ENCODE results near the gene KREMEN2.

The KREMEN2 gene

DNA sequence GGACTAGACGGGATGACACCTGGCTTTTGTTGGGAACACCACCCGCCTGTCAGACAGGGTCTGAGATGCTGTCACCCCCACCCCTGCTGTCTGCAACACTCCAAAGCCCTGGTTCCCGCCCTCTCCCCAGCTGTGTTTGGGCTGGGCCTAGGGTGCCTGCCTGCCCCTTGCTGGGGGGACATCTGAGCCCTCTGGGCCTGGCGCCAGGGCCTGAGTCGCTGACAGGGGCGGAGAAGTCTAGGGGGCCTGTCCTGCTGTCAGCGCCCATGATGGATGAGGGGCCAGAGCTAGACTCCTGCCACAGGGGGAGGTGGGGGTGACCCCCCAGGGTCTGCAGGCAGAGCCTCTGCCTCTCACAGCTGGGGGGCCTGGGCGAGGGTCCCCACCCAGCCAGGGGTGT, 23.8 kb downstream of the KREMEN2 start:
- TF ChIP-seq, protein P1, sequence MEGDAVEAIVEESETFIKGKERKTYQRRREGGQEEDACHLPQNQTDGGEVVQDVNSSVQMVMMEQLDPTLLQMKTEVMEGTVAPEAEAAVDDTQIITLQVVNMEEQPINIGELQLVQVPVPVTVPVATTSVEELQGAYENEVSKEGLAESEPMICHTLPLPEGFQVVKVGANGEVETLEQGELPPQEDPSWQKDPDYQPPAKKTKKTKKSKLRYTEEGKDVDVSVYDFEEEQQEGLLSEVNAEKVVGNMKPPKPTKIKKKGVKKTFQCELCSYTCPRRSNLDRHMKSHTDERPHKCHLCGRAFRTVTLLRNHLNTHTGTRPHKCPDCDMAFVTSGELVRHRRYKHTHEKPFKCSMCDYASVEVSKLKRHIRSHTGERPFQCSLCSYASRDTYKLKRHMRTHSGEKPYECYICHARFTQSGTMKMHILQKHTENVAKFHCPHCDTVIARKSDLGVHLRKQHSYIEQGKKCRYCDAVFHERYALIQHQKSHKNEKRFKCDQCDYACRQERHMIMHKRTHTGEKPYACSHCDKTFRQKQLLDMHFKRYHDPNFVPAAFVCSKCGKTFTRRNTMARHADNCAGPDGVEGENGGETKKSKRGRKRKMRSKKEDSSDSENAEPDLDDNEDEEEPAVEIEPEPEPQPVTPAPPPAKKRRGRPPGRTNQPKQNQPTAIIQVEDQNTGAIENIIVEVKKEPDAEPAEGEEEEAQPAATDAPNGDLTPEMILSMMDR (IDR thresholded peaks at IDR 0.05; ENCODE audit: low read depth, low read length, missing control alignments): no peak
- no peak for DNase-seq (ENCODE audit: low read depth)
- H3K4me3 ChIP-seq (ENCODE audit: low read depth, low read length): no peak overlapping the region

DNA sequence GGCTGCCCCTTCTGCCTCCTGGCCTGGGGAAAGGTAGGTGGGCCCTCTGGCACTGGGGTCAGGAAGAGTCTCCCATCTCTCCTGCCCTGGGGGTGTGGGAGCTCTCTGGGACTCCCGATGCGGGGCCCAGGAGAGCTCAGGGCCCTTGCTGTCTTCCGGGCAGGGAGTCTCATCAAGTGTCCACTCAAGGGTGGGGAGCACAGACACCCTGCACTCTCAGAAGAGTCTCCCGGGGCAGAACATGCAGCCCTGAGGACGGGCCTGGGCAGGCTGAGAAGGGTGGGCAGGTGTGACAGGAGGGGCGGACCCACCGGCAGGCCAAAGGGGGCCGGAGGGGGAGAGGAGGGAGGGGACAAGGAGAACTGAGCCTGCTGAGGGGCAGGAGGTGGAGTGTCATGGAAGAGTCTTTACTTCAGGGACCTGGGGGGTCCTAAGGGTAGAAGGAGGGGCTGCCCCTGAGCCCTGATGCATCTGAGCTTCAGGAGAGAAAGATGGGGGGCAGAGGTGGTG, 24.6 kb downstream of the KREMEN2 start:
- no peak for DNase-seq (ENCODE audit: low read depth)
- TF ChIP-seq, protein P1 (IDR thresholded peaks at IDR 0.05; ENCODE audit: low read depth, low read length, missing control alignments): no peak
- no peak overlapping the region for H3K4me3 ChIP-seq (ENCODE audit: low read depth, low read length)

DNA sequence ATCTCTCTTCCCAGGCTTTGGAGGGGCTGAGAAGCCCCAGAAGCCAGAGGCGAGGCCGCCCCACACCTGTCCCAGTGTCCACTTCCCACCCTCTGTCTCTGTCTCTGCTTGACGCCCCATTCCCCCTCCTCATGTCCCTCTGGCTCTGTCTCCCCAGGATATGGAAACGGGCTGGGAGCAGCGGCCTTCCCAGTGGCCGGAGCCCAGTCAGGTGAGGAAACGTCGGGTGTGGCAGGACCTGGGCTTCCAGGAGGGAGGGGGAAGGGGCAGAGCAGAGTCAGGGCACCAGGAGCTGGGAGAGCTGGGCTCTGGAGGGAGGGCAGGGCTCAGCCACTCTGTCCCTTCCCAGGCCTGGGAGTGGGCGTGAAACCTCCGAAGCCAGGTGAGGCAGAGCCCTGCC, 26.8 kb downstream of the KREMEN2 start:
- TF ChIP-seq, protein P1 (IDR thresholded peaks at IDR 0.05; ENCODE audit: low read depth, low read length, missing control alignments): no peak
- no peak for DNase-seq (ENCODE audit: low read depth)
- no peak overlapping the region for H3K4me3 ChIP-seq (ENCODE audit: low read depth, low read length)

DNA sequence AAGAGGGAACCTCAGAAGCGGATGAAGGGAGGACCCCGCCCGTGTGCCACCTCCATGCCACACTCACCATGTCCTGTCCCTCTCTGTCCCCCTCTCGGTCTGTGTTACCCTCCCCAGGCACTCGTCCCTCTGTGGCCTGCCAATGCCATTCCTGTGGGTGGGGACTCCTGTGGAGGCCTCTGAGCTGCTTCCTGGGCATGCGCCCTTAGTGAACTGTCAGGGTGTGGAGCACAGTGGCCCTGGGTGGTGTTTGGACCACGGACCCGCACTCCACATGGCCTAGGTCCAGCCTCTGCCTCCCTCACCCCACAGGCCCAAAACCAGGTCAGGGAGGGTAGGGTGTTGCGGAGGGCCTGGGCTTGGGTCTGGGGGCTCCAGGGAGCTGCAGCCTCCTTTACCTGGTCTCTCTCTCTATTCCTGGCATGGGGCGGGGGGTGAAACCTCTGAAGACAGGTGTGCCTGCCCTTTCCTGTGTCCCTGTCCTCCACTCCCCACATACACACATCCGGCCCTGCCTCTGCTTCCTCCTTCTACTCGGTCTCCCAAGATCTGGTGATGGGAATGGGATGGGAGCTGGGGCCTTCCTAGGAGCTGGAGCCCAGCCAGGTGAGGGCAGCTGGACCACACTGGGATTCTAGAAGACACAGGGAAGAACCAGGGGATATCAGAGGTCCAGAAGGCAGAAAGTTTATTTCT, 27.6 kb downstream of the KREMEN2 start:
- H3K4me3 ChIP-seq (ENCODE audit: low read depth, low read length): no peak overlapping the region
- DNase-seq (ENCODE audit: low read depth): no peak
- TF ChIP-seq, protein P1 (IDR thresholded peaks at IDR 0.05; ENCODE audit: low read depth, low read length, missing control alignments): no peak

DNA sequence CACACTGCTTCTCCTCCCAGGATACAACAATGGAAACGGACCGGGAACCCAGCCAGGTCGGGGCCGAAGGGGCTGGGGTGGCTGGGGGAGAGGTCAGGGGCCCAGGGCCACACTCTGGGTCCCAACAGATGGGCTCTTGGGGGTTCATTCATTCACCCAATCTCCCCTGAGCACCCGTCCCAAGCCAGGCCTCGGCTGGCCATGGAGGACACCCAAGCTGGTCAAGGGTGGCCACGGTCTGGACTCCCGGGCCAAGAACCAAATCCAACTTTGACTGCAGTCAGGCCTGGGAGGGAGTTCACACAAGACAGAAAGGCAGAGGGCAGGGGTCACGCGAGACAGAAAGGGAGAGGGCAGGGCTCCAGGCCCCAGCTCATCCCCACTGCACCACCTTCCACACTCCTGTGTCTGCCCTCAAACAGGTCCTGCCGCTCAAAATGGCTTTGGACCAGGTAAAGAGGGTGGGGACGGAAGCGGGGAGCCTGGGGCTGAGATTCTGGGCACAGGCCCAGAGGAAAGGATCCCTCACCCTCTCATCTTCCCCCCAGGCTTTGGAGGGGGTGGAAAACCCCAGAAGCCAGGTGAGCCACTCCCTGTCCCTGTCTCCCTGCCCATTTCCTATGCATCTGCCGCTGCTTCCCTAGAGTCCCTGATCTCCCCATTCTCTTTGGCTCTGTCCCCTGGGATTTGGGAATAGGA, 28.5 kb downstream of the KREMEN2 start:
- no peak for DNase-seq (ENCODE audit: low read depth)
- H3K4me3 ChIP-seq (ENCODE audit: low read depth, low read length): no peak overlapping the region
- TF ChIP-seq, protein P1 (IDR thresholded peaks at IDR 0.05; ENCODE audit: low read depth, low read length, missing control alignments): no peak

DNA sequence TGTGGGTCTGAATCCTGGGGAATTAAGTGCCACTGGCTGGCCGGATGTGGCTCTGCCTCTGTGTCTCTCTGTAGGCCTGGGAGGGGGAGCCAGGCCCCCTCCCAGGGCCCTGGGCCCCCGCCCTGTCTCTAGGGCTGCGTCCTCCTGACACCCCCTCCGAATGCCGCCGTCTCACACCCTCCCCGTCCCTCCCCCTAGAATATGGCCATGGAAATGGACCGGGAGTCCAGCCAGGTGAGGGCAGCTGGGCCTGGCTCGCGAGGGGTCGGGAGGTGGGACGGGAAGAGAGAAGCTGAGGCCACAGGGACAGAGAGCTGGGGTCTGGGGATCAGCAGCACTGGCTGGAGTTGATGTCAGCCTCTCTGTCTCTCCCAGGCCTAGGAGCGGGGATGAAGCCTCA, 32.2 kb downstream of the KREMEN2 start:
- no peak overlapping the region for H3K4me3 ChIP-seq (ENCODE audit: low read depth, low read length)
- TF ChIP-seq, protein P1 (IDR thresholded peaks at IDR 0.05; ENCODE audit: low read depth, low read length, missing control alignments): no peak
- DNase-seq (ENCODE audit: low read depth): no peak

Measured in GM12864 (cell line).